Measurements from ENCODE around the gene MVB12A. TPM values are rescaled to one million over a fixed set of nuclear protein-coding genes. Genes with fewer than 3 reads are reported as not detected.

The MVB12A gene
- total RNA-seq, result 46.9 TPM
- long read RNA-seq, transcript MVB12A-201 (9 exons, 2,223 nt), result major isoform, 84 of 95 reads
- long read RNA-seq, partial matches to known transcripts, result 1 of 95 reads
- long read RNA-seq, other reads (novel, unspliced or antisense), result 10 of 95 reads

GRCh38 chr19:17419621-17420474 lies at the start of gene MVB12A:
MVB12A (plus strand) TSS chr19:17420047; CDS start chr19:17420136, 89 bp downstream.
- DNase-seq (ENCODE audit: low spot score), result peak; percentile 99

GRCh38 chr19:17376935-17377600 lies 42.8 kb upstream of the MVB12A start, which contains the start of gene PLVAP:
PLVAP (minus strand) TSS chr19:17377342; CDS start chr19:17377288, 54 bp downstream.
- no peak for DNase-seq (ENCODE audit: low spot score)

- DNase-seq (ENCODE audit: low spot score), result no peak
Observed at GRCh38 chr19:17378271-17378670, 41.6 kb upstream of the MVB12A start.

- no peak for DNase-seq (ENCODE audit: low spot score)
Observed at GRCh38 chr19:17379221-17379631, 40.6 kb upstream of the MVB12A start.

- no peak for DNase-seq (ENCODE audit: low spot score)
Observed at GRCh38 chr19:17380426-17381138, 39.3 kb upstream of the MVB12A start.

GRCh38 chr19:17385878-17386611 lies 33.8 kb upstream of the MVB12A start:
- DNase-seq (ENCODE audit: low spot score), result no peak

- no peak for DNase-seq (ENCODE audit: low spot score)
Observed at GRCh38 chr19:17389288-17389687, 30.6 kb upstream of the MVB12A start.

- no peak for DNase-seq (ENCODE audit: low spot score)
Observed at GRCh38 chr19:17389957-17390664, 29.7 kb upstream of the MVB12A start.

GRCh38 chr19:17390665-17391370 lies 29.0 kb upstream of the MVB12A start:
- DNase-seq (ENCODE audit: low spot score), result peak; percentile 96

- DNase-seq (ENCODE audit: low spot score), result no peak
Observed at GRCh38 chr19:17391371-17392151, 28.3 kb upstream of the MVB12A start.

- DNase-seq (ENCODE audit: low spot score), result no peak
Observed at GRCh38 chr19:17393002-17393401, 26.8 kb upstream of the MVB12A start.

- no peak for DNase-seq (ENCODE audit: low spot score)
Observed at GRCh38 chr19:17393914-17394313, 25.9 kb upstream of the MVB12A start, which contains the start of gene CCDC194. CCDC194 (minus strand) TSS chr19:17394196; CDS start chr19:17394158, 38 bp downstream.

- DNase-seq (ENCODE audit: low spot score), result no peak
Observed at GRCh38 chr19:17394891-17395415, 24.9 kb upstream of the MVB12A start.

- DNase-seq (ENCODE audit: low spot score), result no peak
Observed at GRCh38 chr19:17398902-17399527, 20.8 kb upstream of the MVB12A start.

GRCh38 chr19:17401628-17402027 lies 18.2 kb upstream of the MVB12A start:
- no peak for DNase-seq (ENCODE audit: low spot score)

- no peak for DNase-seq (ENCODE audit: low spot score)
Observed at GRCh38 chr19:17402982-17403855, 16.6 kb upstream of the MVB12A start.

- no peak for DNase-seq (ENCODE audit: low spot score)
Observed at GRCh38 chr19:17404015-17404414, 15.8 kb upstream of the MVB12A start.
